HG02870 (cell line): Measurements from ENCODE around the gene IMMT.
A peak's percentile ranks its signal among the peaks of the same experiment; 100 is the strongest.
"Not testable (repeated sequence)": the region's sequence is repeated elsewhere in the genome, so short reads cannot be mapped to it uniquely, and the experiment has no call there.

ENCODE experiments used
- ATAC-seq: cut with Tn5 transposase; IDR thresholded peaks from one replicate; pipeline ENCODE4 v1.9.1; 2021; ENCODE audit warnings: mild to moderate bottlenecking, moderate library complexity; ENCODE audit not compliant: unreplicated experiment

Gene IMMT

DNA sequence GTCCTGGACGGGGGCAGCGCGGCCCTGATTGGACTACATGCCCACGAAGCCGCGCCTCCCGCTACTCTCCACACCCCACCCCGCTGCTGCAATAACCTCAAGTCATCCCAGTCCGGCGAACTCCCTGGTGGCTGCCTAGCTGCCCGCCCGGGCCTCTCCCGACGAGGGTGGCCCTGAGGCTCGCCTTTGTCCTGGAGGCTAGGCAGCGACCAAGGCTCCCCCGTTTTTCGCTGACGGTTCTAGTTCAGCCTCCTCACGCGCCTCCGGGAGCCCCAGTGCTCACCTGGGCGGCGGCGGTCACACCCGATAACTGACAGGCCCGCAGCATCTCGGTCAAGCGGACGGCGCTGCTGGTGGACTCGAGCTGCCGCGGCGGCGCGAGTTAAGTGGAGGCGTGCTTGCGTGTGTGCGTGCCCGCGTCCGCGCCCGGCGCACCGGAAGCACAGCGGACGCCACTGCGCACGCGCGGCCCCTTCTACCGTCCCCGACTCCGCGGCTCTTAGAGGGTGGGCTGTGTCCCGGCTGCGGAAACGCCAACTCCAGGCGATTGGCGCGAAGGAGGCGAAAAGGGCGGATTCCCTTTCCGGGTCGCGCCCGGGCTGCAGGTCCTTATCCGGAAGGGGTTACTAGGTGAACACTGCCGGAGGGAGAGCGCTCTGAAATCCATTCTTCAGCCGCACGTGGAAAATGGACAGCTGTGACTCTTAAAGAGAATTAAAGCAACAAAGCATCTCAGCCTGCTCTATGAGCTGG is at the start of gene IMMT:
IMMT (minus strand) TSS at position 408 of the 753 bp plus-strand sequence; CDS start at position 328, 80 bp downstream.
- peak; percentile 77 for ATAC-seq

DNA sequence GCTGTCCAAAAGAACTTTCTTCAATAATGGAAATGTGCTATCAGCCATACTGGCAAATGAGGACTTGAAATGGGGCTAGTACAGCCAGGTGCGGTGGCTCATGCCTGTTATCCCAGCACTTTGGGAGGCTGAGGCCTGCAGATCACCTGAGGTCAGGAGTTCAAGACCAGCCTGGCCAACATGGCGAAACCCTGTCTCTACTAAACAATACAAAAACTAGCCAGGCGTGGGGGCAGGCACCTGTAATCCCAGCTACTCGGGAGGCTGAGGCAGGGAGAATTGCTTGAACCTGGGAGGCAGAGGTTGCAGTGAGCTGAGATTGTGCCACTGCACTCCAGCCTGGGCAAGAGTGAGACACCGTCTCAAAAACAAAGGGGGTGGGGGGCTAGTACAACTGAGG is 49.5 kb upstream of the IMMT start:
- not testable (repeated sequence) for ATAC-seq

DNA sequence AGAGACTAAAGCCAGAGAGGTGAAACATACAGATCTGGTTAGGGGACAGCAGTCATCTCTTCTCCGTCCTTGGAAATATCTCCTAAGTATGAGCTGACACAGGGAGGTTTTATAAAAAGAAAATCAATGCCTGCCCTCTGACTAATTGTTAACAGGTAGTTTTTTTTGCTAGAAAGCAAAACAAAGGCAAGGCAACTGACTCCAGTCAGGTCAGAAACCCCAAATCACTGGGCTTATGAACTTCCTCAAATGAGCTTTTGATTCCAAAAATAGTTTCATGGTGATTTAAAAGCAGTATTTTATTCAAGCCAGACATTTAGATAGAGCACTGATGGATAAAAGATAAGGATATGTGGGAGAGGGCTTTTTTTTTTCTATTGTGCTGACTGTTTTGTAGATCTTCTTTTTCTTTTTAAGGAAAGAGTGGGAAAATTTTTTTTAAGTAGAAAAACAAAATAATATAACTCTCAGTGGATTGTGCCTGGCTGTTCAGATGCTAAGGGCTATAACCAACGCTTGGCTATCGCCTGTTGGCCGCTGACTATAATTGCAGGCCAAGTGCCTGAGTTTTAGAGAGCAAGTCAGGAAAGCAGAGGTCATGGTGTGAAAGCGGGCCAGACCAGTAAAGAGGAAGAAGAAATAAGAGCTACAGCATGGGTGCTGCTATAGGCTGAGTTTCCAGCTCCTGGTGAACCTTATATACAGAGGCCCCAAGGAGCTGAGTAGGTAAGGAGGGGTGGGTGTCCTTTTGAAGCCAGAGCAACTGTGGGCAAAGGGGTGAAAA is 48.9 kb upstream of the IMMT start:
- peak; percentile 60 for ATAC-seq

DNA sequence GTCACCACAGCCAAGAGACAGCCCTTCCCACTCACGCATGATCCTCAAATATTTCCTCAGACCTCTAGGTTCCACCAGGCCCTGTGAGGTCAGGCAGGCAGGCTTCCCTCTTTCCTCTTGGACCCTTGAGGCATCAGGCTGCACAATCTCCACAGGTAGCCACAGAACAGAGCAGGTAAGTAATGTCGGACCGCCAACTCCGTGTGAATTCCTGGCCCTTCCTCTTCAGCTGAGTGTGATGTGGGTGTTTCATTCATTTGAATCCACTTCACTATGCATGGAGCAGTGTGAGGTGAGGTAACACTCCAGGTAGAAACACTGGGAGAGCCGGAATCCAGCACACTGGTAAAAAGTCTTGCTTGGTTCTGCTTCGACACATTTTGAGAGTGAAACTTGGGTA is 48.0 kb upstream of the IMMT start:
- no peak for ATAC-seq

DNA sequence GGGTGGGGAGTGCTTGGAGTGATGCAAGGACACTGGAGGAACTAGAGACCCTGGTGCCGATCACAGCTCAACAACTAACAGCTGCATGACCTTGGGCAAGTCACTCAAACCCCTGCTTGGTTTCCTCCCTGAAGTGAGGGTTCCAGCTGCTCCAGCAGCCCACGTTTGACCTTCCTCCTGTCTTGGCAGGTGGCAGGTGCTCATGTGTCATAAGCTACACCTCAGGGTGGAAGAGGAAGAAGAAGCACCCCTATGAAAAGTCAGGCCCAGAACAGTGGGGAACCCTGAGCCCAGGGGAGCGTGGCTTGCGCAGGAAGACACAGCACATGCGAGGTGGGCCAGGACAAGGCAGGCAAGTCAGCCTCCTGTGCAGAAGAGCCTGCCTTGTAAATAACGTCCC is 46.3 kb upstream of the IMMT start:
- no peak for ATAC-seq

DNA sequence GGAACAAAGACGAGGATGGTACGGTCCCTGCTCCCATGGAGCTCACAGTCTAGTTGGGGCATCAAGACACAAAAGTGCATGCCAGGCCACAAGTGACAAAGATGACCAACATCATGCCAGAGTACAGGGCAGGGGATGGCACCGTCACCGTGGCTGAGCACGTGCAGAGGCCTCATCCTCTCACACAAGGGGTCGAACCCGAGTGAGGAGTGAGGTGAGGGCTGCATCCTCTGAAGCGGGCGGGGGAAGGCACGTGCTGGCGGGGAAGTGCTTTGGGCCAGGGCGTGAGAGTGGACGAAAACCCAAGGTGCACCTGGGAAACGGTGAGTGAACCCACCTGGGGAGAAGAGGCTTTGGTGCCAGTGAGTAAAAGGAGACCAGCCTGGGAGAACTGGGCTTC is 45.0 kb upstream of the IMMT start:
- no peak for ATAC-seq

DNA sequence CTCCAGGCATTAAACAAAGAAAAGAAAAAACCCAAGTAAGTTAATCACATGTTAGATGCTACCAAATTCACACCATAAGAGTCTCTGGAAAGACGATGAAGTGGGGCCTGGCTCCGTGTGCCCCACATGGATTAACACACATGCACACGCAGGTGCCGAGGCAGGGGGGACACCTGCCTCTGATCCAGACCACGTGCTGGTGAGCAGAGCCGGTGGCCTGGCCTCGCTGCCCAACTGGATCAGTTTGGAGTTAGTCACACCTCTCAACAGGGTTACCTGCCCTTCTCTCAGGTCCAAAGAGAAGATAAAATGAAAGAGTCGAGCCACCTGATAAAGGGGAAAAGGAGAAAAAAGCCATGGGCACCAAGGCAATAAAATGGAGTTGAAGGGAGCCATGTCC is 44.5 kb upstream of the IMMT start:
- ATAC-seq = no peak

DNA sequence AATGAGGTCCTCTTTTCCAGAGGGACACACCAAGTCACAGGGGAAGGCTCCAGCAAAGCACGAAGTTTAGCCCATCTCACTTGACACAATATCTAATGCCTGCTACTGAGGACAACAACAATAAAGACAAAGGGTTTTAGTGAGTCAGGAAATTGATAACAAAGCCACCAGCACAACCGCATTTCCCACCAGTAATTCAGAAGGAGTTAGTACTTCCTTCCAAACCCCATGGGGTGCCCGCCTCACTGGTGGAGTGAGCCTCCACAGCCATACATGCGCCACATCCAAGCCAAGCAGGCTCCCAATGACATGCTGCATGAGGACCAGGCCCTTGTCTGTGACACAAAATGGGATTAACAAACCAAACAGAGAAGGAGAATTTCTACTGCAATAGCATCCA is 44.1 kb upstream of the IMMT start:
- no peak for ATAC-seq

DNA sequence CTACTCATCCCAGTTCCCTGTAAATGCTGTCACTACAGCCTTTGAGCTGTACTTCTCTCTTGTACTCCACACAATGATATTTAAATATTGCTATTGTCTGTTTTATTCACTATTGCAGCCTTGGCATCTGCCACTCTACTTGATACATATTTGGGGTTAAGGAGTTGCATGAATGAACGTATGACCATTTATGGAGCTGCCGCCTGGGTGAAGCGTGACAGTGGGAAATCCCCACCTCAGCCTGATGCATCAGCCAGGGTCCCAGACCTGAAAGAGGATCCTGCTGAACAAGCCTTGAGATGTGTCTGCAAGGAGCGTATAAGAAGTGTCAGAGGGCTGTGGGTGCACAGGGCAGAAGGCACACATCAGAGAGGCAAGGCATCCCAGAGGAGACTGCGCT is 43.1 kb upstream of the IMMT start:
- peak; percentile 78 for ATAC-seq

DNA sequence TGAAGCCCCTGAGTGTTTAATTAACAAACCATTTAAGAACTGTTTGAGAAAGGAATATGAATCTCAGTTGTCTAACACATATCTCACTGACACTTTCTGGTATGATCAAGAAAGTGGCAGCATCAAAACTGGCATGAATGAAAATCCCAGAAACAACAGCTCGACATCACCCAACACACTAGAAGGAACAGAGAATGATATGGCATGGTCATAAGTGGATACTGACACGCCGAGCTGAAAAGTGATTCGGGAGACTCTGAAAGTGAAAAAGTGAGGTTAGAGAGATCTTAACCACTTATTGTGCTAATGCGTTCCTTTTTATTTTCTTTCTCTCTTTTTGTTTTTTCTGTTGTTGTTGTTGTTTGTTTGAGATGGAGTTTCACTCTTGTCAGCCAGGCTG is 41.9 kb upstream of the IMMT start:
- ATAC-seq = peak; percentile 60

DNA sequence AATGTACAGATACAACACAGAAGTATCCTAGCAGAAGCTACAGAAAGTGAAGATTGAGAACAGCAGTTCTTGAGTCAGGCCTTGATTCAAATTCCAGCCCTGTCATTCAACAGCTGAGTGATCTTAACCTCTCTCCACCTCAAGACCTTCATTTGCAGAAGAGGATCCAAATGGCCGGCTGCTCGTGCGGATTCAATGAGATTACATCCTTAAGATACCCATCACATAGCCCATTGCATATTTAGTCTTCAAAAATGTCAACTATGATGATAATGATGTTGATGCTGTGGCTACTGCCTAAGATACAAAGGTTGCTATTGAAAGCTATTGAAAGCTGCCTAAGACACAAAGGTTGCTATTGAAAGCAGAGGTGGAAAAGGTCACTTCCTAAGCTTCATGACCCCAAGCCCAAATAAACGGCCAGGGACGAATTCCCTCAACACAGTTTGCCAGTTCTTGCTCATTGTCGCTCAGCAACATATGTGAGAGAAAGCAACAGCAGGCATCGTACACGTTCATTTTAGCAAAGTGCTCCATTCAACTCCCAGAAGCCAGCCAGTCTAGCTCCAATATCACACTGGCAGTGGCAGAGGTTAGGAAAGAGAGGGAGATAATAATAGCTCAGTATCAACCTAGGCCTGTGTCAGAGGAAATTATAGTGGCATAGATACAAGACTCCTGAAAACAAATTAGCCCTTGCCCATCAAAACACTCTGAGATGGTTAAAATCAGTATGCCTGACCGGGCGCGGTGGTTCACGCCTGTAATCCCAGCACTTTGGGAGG is 40.1 kb upstream of the IMMT start:
- no peak for ATAC-seq

DNA sequence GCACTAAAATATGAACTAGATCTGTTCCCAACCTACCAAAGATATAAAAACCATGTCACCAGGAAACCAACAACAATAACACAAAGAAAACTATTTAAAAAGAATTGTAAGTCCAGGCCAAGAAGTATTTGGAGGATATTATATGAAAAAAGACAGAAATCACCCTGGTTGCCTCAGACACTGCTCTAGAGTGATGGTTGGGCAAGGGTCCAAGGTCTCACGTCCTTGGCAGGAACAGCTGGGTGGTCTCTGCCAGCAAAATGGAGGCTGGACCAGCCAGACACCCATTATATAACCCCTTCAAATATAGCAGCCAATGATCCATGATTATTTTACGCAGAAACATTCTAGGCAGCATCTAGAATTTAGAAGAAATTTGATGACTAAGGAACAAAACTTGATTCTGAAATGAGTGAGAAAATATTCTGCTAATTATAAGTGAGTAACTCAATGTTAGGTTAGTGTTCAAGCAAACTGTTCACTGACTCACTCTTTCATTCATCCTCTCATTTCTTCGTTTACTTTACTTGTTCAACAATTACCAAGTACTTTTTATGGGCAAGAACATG is 39.4 kb upstream of the IMMT start:
- ATAC-seq = no peak

DNA sequence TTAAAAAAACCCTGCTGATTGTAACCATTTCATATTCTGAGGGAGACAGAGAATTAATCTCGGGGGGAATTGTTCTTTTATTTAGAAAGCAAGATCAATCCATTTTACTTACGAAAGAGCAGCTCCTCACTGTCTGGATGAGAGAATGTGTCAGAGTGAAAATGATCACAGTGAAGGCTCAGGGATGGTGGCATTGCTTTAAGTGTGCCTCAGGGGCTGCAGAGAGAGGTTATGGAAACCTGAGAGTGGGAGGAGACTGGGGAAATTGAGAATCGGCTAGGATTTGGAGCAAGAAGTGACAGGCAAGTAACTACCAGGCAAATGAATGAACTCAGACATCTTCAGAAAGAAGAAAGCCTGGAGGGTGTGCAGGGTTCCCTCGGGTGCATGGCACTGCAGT is 38.2 kb upstream of the IMMT start:
- no peak for ATAC-seq

DNA sequence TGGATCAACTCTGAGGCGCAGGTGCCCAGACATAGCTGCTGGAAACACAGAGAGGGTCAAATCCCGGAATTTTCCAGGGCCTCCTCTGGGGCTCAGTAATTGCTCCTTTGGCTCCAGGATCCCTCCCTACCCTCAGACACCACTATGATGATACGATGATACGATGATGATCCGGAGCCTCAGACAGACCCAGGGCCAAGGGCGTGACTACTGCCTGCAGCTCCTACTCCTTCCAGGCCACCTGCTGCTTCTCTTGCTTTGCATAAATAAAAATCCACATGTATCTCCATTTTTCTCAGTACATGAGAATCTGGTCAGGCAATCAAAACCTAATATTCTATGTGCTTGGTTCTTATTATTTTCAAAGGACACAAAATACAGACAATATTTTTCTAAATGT is 37.6 kb upstream of the IMMT start:
- ATAC-seq = no peak

DNA sequence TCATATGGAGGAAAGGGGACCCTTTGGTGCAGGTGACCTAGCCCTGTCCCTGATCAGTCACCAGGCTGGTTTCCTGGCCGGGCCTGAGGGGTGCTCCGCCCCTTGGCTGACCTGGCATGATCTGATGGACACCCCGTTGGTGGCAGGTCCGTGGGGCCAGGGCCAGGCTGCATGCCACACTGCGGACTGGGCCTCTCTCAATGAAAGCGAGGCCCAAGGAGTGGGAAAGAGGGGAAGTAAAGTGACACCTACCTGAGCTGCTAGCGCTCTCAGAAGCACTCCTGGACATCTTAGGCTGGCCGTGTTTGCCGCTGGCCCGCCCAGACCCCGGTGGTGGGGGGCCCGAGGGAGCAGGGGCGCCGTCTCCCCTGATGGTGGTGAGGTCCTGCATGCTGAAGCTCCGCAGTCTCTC is 37.1 kb upstream of the IMMT start:
- no peak for ATAC-seq

DNA sequence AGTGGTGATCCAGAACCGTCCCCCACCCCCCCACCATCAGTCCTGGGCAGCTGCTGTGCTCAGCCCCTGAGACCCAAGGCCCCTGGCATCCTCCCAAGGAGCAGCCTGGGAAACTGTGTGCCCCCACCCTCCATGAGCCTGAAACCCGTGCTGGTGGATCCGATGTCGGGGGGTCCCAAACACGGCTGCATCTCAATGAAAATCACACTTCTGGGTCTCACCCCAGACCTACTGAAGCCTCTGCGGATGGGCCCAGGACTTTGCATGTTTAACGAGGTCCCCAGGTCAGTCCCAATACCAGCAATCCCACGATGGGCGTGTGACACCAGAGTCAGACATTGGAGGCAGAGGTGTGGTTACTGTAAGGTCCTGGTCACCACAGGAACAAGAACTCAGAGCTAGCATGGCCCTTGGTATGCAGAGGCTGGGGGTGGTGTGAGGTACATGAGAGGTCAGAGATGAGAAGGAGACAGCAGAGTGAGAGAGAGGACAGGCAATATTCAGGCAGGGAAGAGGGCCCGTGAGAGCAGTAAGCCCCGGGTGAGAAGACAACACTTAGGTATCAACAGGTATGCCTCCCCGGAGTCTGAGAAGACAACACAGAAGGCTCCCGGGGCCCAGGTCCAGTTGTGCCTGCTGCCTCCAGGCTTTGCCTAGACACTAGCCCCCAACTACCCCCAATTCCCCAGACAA is 36.6 kb upstream of the IMMT start:
- no peak for ATAC-seq

DNA sequence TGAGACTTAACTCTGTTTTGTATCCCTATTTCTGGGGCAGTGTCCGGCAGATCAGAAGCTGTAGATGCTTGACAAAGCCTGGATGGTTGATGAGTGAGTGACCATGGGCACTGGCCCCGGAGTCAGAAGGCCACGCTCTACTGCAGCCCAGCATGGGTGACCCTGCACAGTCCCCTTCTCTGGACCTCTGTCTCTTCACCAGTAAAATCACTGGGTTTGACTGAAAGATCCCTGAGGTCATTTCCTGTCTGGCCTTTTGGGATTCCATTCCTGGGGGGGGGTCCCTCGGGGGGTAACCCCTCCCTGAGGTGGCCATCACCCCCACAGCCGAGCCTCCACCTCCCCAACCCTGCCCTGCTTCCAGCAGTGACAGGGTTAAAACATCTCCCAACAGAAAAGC is 35.7 kb upstream of the IMMT start:
- ATAC-seq = no peak

DNA sequence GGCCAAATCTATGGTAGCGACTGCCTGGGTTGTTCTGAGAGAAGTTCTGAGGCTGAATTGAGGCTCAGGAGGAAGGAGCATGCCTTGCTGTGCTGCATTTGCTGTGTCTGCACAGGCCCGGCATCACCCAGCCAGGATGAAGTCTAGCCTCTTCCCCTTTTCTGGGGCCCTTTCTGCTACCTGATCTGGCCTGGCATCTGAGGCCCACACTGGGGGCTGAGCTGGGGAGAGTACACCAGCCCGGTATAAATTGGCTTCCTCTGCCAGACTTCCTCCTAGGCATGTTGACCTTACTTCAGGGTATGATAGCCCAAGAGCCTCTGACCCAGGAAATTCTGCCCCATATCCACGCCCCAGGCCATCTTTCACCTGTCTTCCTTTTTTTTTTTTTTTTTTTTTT is 34.0 kb upstream of the IMMT start:
- ATAC-seq = no peak

DNA sequence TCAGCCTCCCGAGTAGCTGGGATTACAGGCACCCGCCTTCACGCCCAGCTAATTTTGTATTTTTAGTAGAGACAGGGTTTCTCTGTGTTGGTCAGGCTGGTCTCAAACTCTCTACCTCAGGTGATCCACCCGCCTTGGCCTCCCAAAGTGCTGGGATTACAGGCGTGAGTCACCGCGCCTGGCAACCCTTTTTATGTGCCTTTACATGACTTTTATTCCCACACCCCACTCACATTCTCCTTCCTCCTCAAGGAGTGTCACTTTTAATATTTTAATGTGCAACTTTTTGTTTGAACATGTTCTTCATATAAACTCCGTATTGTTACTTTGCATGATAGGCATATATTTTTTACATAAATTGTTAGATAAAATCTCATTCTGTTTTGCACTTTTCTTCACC is 33.3 kb upstream of the IMMT start:
- ATAC-seq = not testable (repeated sequence)

DNA sequence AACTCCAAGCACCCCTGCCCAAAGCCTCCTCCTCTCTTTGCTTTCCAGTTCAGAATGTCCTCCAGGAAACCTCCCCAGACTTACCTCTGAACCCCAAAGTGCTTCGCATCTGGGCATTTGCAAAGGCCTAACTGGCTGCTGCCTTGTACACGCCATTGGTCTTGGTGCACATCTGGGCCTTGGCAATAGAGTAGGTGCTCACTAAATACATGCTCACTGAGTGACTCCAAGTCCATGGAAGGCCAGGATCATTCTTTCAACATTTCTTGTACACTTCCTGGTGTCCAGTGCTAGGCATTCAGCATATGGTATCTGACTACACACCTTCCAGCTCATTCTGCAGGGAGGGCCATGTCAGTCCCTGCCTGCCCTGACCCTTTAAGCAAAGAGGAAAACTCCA is 32.4 kb upstream of the IMMT start:
- ATAC-seq = no peak
